ENCODE results near the gene MMP2. TPM values are rescaled to one million over a fixed set of nuclear protein-coding genes. Genes with fewer than 3 reads are reported as not detected.

MMP2 gene
- total RNA-seq, 1 experiment from 2014 or later, result 0.91 TPM

GRCh38 chr16:55539488-55539887, 60.5 kb downstream of the MMP2 start:
- Histone ChIP-seq H3K4me3 (ENCODE audit: low read depth, low read length) (no peak overlapping the region), H3K4me1 (no peaks in the 10 kb centered on the region; the same call in 1 of the 2 replicates), H3K36me3 (ENCODE audit: control insufficient read depth, insufficient read depth, low read length) (no peaks in the 10 kb centered on the region; the same call in 1 of the 2 replicates), H3K9me3 (no peaks in the 10 kb centered on the region), H3K27me3 (replicated peaks; ENCODE audit: control insufficient read depth, insufficient read depth, low read length) (no peaks in the 10 kb centered on the region)
- intact Hi-C loops (cut with micrococcal nuclease; ENCODE audit: unreplicated experiment), result no loop called here
- H3K27me3 Mint-ChIP-seq (ENCODE audit: insufficient read depth, unreplicated experiment), result no peaks in the 10 kb centered on the region
- POLR2A ChIA-PET, result no interaction called here
- H3K9me3 Mint-ChIP-seq (ENCODE audit: unreplicated experiment), result no peaks in the 10 kb centered on the region
- H3K36me3 Mint-ChIP-seq (ENCODE audit: insufficient read depth, unreplicated experiment), result peaks cover 11% of the 10 kb centered on the region
- no TSS peak for BruUV-seq (replicated peaks)
- H3K27ac Mint-ChIP-seq (ENCODE audit: unreplicated experiment), result no peak overlapping the region
- CTCF ChIA-PET, result interaction anchor here (2.2 kb wide), 1 partner anchor 75 kb away, joined by 7 read pairs; no protein-coding TSS in a partner anchor
- no peak for DNase-seq
- no peak overlapping the region for H3K4me3 Mint-ChIP-seq (ENCODE audit: unreplicated experiment)
- no peak for TF ChIP-seq CTCF (IDR thresholded peaks at IDR 0.05; ENCODE audit: insufficient read depth in 1 of 2, low read depth in 1 of 2, low read length in 1 of 2, severe bottlenecking in 1 of 2, unreplicated experiment in 1 of 2)
- H3K4me1 Mint-ChIP-seq (ENCODE audit: low read depth, unreplicated experiment), result no peaks in the 10 kb centered on the region

GRCh38 chr16:55540221-55540620, 61.2 kb downstream of the MMP2 start:
- POLR2A ChIA-PET, result no interaction called here
- no TSS peak for BruUV-seq (replicated peaks)

GRCh38 chr16:55542459-55543082, 63.6 kb downstream of the MMP2 start:
- H3K4me3 ChIP-seq (ENCODE audit: low read depth, low read length), result no peak overlapping the region
- no peaks in the 10 kb centered on the region for H3K4me1 Mint-ChIP-seq (ENCODE audit: low read depth, unreplicated experiment)
- no peaks in the 10 kb centered on the region; the same call in 1 of the 2 replicates for H3K36me3 ChIP-seq (ENCODE audit: control insufficient read depth, insufficient read depth, low read length)
- no peak for TF ChIP-seq CTCF (IDR thresholded peaks at IDR 0.05; ENCODE audit: insufficient read depth in 1 of 2, low read depth in 1 of 2, low read length in 1 of 2, severe bottlenecking in 1 of 2, unreplicated experiment in 1 of 2)
- no peak overlapping the region for H3K27ac Mint-ChIP-seq (ENCODE audit: unreplicated experiment)
- no TSS peak for BruUV-seq (replicated peaks)
- ChIA-PET CTCF (no interaction called here), POLR2A (no interaction called here)
- DNase-seq, result no peak
- intact Hi-C loops (cut with micrococcal nuclease; ENCODE audit: unreplicated experiment), result loop anchor here (1.0 to 2.0 kb wide), 4 partner anchors 34 to 161 kb away; partner anchors contain the start of gene LPCAT2
- H3K36me3 Mint-ChIP-seq (ENCODE audit: insufficient read depth, unreplicated experiment), result peaks cover 11% of the 10 kb centered on the region
- H3K9me3 ChIP-seq, result no peaks in the 10 kb centered on the region
- H3K4me3 Mint-ChIP-seq (ENCODE audit: unreplicated experiment), result no peak overlapping the region
- H3K9me3 Mint-ChIP-seq (ENCODE audit: unreplicated experiment), result no peaks in the 10 kb centered on the region
- H3K27me3 Mint-ChIP-seq (ENCODE audit: insufficient read depth, unreplicated experiment), result no peaks in the 10 kb centered on the region
- no peaks in the 10 kb centered on the region; the same call in 1 of the 2 replicates for H3K4me1 ChIP-seq
- H3K27me3 ChIP-seq (replicated peaks; ENCODE audit: control insufficient read depth, insufficient read depth, low read length), result no peaks in the 10 kb centered on the region

More at GRCh38 chr16:55540221-55540620, 61.2 kb downstream of the MMP2 start:
- H3K9me3 Mint-ChIP-seq (ENCODE audit: unreplicated experiment), result no peaks in the 10 kb centered on the region
- intact Hi-C loops (cut with micrococcal nuclease; ENCODE audit: unreplicated experiment), result no loop called here
- no peak for DNase-seq
- H3K27me3 Mint-ChIP-seq (ENCODE audit: insufficient read depth, unreplicated experiment), result no peaks in the 10 kb centered on the region
- Histone ChIP-seq H3K27me3 (replicated peaks; ENCODE audit: control insufficient read depth, insufficient read depth, low read length) (no peaks in the 10 kb centered on the region), H3K9me3 (no peaks in the 10 kb centered on the region), H3K4me1 (no peaks in the 10 kb centered on the region; the same call in 1 of the 2 replicates), H3K36me3 (ENCODE audit: control insufficient read depth, insufficient read depth, low read length) (no peaks in the 10 kb centered on the region; the same call in 1 of the 2 replicates), H3K4me3 (ENCODE audit: low read depth, low read length) (no peak overlapping the region)
- no peak overlapping the region for H3K4me3 Mint-ChIP-seq (ENCODE audit: unreplicated experiment)
- H3K27ac Mint-ChIP-seq (ENCODE audit: unreplicated experiment), result no peak overlapping the region
- H3K4me1 Mint-ChIP-seq (ENCODE audit: low read depth, unreplicated experiment), result no peaks in the 10 kb centered on the region
- TF ChIP-seq CTCF (IDR thresholded peaks at IDR 0.05; ENCODE audit: insufficient read depth in 1 of 2, low read depth in 1 of 2, low read length in 1 of 2, severe bottlenecking in 1 of 2, unreplicated experiment in 1 of 2), result no peak
- peaks cover 11% of the 10 kb centered on the region for H3K36me3 Mint-ChIP-seq (ENCODE audit: insufficient read depth, unreplicated experiment)
- CTCF ChIA-PET, result interaction anchor here (1.1 kb wide), 1 partner anchor 39 kb away, joined by 3 read pairs; no protein-coding TSS in a partner anchor
